NAMALWA (cell line): Measurements from ENCODE around the gene WWTR1.

Experiments used
- DNase-seq: peaks from one replicate; pipeline ENCODE4 v3.0.0-alpha.2; 2015; ENCODE audit warnings: low spot score

The WWTR1 gene

DNA sequence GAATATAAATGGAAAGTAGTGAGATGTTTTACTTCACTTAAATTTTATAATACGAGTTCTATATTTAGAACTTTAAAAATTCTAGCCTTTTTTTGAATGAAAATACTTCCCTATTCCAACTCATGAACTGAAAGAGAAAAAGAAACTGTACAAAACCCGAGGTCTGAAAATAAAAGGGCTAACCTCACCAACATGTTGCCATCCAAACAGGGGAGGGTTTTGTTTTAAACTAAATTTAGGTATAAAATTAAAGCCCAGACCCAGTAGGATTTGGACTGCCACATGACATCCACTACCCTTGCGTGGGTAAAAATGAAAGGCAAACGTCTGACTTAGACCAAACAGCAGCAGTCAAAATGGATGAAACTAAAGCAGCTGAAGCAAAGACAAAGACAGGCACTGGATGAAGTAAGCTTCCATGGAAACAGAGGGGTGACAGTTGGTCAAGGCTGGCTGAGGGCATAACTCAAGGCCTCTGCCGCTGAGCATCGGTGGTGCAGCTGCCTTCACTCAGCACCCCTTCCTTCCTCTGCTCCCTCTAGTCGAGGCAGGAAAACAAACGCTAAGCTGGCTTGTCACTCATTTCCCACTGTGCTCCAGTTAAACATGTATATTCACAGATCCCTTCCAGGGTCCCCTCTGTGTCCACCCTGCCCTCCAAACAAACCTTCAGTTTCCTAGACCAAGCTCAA, 125.2 kb downstream of the WWTR1 start:
- no peak for DNase-seq

DNA sequence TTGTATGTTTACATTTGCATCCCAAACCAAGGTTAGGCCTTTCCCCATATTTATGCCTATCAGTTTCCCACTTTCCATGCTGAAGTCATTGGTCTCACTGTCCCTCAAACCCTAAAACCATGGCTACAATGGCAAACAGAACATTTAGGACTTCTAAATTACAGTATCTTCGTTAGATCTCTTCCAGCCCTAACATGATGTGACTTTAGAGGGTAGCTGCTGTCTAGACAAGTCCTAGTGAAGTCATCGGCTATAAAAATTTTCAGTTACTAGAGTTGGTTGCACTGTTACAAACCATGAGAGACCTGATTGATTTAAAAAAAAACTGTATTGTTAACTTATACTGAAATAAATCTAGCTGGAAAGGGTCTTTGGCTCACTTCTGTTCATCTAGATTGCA, 128.7 kb downstream of the WWTR1 start:
- no peak for DNase-seq

DNA sequence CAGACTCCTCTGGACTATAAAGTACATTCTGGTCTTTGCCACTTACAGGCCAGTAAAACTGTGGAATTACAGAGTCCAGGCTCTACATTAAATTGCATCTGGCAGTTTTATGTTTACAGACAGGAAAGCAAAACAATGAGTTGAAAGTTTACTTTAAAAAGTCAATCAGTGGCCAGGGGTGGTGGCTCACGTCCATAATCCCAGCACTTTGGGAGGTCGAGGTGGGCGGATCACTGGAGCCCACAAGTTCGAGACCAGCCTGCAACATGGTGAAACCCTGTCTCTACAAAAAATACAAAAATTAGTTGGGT, 129.5 kb downstream of the WWTR1 start:
- no peak for DNase-seq

DNA sequence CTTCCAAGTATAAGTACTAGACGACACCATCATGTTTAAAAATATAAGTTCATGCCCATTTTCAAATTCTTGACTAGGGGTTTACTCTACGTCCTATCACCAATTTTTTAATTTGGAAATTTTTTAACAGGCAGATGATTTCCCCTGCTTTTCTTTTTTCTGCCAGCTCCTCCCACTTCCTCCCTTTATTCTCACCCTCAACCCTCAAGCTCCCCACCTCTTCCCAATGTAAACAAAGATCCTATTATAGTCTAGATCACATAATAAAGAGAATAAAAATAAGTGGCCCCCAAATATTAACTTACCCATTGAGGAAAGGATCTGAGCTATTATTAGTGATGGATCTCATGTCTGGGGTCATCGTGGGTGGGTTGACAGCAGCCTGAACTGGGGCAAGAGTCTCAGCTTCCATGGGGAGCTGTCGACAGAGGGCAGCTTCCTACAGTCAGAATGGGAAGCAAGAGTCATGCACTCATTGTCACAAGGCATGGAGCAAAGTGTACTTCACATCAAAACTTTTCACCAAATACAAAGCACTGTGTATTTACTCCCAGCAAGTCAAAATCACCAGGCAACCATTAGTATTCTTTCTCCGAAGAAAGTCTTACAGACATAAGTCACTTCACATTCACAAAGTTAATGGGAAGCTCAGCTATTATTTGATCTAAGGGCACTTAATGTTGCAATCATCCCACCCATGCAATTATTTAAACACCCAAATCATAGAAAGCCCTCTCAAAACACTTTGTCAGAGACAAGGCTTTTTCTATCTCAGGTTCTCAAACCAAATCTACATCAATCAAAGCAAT, 130.1 kb downstream of the WWTR1 start:
- no peak for DNase-seq

DNA sequence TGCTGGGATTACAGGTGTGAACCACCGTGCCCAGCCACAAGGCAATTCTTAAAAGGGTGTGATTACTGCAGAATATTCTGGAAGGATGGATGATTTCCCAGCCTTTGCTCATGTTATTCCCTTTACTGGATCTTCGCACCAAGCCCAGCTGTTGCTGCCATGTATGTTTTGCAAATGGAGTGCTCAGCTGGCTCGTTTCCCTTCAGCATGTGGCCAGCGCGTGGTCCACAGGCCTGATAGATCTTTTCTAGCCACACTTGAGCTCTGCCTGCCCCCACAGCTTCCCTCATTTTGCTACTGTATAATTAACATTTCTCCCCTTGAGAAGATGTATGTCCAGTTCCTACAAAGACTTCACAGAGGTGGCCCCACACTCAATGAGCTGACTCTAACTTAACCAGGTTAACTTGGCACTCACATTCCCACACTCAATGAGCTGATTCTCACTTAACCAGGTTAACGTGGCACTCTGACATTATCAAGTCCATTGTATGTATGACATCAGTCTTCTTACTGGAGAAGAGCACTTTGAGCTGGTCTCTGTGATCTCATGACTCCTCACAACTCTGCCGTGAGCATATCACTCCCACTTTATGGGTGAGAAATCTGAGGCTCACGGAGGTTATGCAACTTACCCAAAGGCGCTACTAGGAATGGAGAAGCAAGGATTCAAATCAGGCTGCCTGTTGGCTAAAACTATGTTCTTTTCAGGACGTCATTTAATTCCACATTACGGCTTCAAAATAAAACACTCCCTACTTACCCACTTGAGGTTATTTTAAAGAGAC, 134.1 kb downstream of the WWTR1 start:
- no peak for DNase-seq

DNA sequence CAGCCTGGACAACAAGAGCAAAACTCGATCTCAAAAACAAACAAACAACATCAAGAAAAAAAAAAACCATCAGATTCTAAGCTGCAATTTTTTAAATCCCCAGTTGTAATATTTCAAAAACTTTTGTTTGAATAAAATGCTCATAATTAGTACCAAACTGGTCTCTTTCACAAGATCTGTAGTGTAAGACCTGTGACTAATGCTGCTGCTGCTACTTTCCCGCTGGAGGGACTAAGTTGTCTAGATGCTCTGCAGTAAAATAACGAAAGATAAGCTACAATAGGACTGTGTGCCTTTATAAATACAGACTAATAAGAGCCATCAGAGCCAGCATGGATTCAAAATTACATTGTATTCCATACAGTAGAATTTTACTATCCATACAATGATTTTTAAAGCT, 137.9 kb downstream of the WWTR1 start:
- no peak for DNase-seq

DNA sequence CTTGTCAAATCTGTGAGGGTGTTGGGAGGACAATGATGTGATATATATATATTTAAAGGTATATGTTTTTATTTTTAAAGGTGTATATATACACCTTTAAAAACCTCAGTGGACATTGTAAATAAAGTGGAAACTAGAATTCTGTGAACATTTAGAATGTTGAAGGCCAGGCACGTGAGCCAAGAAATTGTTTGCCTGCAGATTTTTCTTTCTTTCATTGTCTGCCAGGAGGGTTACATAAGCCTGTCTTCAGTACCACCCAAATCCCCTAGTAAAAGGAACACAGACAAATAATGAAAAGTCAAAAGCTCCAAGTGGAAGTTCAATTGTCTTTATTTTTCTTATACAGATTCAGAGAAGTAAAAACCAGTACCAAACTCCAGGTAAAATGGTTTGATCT, 140.9 kb downstream of the WWTR1 start:
- DNase-seq: no peak

DNA sequence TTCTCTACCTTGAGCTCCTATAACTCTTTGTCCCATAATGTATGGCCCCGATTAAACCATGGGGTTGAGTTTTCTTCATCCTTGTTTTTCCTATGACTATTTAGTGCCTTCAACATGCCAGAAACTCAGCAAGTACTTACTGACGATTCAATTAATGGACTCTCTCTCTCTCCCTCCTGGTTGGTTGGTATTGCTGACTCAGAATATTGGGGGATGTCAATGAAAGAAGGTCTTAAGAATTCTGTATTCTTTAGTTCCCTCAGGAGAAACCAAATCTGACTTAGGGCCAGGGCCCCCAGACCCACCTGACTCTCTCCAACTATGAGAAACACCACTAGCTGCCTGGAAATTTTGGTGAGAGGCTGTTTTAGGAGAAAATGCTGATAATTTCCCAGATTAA, 142.6 kb downstream of the WWTR1 start:
- DNase-seq: no peak

DNA sequence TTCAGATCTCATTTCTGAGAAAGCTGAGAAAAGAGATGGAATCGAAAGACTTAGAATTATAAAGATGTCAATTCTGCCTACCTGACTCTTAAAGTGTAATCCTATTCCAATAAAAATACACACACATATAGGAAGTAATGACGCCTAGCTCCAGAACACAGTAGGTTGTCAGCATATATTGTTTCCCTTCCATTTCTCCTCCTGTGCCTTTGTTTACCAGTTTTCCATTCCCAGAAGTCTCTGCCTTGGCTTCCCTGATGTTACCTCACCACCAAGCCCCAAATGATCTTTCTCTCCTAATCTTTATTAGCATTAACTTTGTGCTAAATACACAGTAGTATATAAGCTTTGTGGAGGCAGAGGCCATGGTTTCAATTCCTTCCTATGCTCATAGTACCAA, 143.4 kb downstream of the WWTR1 start:
- no peak for DNase-seq

DNA sequence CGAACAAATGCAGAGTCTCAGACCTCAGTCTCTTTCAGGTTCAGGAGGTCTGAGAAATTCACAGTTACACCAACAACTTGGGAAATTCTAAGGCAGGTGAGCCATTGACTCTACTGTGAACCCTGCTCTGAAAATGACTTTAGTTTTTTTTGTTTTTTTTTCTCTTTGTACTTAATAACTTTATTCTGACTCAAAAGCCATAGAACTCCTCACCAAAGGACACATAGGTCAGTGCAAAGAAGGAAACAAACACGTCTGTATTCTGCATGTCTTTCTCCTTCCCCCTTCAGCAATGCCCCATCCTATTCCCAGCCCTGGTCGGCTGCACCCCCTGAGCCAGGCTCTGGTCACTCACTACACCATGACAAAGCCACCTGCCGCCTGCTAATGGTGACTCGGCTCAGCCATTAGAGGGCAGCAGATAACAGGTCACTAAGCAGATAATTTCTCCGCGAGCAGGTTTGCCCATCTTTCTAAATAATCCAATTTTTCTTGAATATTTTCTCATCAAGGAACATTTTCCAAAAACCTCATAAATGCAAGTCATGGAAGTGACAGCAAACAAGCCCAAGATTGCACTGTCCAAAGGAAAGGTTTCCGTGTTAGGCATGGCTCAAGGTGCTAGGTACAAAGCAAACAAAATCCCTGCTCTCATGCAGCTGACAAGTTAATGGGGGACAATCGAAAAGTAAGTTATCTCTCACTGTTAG, 145.6 kb downstream of the WWTR1 start:
- peak; percentile 70 for DNase-seq

DNA sequence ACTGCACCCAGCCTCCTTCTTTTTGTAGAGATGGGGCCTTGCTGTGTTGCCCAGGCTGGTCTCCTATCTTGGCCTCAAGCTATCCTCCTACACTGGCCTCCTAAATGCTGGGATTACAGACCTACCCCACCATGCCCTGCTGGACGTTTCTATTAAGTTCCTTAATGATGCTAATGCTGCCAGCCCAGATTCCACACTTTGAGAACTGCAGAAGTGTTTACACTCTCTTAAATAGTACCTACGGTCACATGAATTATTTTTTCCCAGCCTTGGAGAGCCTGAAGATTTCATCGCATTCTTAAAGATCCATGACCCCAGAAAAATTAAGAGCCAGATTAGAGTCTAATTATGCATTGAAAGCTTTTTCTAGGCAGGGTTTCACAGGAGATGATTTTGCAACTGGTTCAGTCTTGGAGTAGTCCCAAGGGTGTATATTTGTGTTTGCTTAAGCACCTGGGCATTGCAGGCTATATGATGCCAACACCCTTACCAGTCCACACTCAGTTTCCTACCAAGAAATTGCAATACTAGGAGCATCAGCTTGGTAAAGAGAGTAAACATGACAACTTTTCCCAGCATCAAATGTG, 146.7 kb downstream of the WWTR1 start:
- no peak for DNase-seq

DNA sequence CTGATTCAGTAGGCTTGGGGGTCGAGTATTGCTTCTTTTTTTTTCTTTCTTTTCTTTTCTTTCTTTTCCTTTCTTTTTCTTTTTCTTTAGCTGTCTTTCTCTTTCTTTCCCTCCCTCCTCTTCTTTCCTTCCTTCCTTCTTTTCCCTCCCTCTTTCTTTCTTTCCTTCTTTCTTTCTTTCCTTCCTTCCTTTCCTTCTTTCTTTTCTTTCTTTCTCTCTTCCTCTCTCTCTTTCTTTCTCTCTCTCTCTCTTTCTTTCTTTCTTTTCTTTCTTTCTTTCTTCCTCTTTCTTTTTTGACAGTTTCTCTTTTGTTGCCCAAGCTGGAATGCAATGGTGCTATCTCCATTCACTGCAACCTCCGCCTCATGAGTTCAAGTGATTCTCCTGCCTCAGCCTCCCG, 147.3 kb downstream of the WWTR1 start:
- DNase-seq: no peak

DNA sequence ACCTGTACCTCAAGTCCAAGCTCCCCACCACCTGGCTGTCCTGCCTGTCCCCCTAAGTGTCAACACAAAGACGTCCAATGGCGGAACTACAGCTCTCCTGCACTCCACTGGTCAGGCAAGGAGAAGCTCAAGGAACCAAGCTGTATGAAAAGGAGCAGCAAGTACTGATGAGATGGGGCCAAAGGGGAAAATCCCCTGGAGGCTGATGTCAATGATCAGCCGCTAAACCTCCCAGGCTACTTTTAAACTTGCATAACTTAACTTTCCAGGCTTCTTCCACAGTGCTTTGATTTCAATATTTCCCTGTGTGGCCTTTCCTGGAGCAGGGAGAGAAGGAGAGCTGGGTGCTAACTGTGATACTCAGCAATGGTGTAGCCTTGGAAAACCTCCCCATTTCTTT, 148.3 kb downstream of the WWTR1 start:
- no peak for DNase-seq

DNA sequence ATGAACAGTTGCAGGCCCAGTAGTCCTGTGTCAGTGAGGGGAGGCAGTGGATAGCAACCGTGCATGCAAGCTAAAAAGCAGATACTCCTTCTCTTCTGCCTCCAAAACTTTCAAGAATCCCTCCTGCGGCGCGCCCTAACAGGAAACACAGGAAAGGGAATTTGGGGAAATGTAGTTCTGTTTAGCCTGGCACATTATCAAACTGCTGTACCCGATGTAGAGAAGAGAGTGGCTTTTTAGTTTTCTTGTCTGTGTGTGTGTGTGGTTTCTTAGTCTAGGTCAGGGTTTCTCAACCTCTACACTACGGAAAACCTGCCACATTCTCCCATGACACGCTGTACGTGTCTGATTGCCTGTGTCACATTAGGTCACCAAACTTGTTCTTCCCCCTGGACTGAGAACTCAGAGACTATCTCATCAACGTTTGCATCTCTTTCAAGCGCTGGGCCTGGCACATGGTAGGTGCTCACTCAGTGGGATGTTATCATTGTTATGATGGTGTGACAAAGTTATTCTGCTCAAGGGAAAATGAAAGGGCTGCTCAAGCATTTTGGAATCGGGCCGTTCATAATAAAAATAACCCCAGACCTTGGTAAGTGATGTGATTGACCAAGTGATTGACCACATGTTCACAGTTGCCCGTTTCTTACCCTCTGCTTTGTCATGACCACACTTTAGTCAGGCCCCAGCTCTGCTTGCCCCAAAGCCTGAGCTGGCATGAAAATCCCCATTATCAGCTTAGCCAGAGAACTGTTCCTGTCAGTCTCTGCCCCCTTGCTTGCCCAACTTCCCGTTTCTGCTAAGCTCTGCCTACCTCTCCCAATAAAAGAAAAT, 150.1 kb downstream of the WWTR1 start:
- no peak for DNase-seq

DNA sequence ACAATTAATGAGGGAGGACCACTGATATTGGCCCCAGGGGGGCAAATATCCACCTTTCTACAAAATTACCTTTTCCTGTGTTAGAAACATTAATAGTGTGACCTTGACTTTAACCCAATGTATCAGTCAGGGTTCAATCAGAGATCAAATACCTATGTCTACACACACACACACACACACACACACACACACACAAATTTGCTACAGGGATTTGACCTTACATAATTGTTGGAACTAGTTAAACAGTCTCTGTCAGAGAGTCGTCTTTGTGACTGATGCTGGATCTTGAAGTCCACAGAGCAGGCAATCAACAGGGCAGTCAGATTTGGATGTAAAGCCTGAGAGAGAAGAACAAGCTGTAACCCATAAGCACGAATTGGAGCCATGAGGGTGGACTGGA, 150.9 kb downstream of the WWTR1 start:
- DNase-seq: no peak

DNA sequence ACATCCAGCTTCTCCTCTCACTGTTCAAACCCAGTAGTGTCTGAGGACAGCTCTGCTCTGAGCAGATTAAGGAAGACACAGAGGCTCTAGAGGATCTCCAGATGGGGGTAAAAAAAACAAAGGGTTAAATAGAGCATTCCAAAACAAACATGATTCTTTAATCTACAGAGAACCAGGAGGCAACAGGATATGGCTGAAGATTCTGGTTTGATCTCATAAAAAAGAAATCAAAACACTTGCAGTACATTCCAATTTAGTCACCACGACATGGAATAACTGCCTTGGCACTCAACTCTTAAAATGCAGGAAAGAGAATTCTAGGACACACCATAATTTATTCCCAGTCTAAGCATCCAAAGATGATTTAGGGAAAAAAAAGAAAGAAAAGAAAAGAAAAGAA, 151.3 kb downstream of the WWTR1 start:
- DNase-seq: no peak

DNA sequence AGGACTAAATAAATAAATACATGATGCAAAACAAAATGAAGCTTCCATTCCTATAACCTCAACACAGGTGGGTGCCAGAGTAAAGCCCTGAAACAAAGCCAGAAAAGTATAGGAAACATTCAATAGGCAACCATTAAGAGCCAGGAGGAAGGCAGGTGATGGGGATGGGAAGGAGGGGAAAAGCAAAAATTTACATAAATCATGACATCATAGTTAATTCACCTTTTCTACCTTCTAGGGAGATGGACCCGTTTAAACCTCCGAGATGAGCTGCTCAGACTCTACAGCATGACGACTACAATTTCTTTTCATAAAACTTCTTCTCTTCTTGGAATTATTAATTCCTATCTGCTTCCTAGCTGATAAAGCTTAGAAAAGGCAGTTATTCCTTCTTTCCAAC, 155.4 kb downstream of the WWTR1 start:
- DNase-seq: no peak

DNA sequence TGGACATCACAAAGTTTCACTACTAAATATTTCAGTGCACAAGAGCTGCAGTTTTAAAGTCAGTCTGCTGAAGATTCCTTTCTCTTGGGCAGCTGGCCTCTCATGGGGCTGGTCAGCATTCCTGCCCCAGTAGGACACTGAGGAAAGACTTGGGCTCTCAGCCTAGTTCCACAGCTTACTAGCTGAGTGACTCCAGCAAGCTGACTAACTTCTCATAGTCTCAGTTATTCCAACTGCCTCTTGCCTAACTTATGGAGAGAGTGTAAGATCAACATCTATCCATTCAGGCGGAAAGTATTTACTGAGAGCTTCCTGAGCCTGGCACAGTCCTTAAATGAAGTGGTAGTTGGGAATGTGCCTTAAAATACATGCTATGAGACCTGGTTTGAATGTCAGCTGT, 156.3 kb downstream of the WWTR1 start:
- no peak for DNase-seq

DNA sequence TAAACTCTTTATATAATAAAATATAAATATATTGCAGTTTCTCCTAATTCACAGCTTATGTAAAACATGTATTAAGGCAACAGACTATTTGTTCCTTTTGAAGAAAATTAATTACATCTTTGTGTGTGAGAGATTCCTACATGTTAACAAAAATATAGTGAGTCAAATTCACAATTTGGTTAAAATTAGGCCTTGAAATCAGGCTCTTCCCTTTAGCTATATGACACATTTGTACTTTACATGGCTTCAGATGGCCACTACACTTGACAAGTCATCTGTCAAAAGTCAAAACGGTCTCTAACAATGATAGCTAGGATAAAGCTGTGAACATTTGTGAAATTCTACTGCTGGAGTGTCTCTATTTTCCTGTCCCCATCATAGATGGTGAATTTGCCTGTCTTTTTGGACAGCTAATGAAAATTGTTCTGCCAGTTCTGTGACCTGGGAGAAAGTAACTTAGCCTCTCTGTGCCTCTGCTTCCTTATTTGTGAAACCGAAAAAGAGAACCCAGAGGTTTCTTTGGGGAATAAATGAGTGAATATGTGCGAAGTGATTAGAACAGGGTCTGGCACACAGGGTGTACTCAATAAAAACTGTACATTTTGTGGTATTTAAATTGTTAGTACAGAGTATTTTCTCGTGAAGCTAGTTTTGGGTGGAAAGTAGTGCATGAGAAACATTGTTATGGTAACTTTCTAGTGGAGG, 159.7 kb downstream of the WWTR1 start:
- DNase-seq: no peak

DNA sequence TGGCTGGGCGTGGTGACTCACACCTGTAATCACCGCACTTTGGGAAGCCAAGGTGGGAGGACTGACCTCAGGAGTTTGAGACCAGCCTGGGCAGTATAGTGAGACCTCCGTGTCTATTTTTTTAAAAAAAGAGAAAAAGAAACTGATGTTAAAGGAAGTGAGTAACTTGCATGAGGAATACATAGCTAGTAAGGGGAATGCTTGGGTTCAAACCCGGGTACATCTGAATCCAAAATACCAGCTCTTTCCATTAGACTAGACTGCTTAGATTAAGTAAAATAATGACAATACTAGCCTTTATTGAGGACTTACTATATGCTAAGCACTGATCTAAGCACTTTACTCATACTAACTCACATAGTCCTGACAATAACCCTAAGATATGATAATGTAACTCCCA, 160.9 kb downstream of the WWTR1 start:
- no peak for DNase-seq
